PFSK-1 (cell line): Measurements from ENCODE around the gene DDO.

ENCODE experiments used
- FOXP2 ChIP-seq: optimal IDR thresholded peaks from 2 replicates; pipeline ENCODE3; 2011; ENCODE audit warnings: borderline replicate concordance, control low read depth, inconsistent platforms; ENCODE audit not compliant: insufficient read depth; ENCODE audit errors: extremely low read length, extremely low read depth
- POLR2AphosphoS5 ChIP-seq: IDR thresholded peaks from 2 replicates; pipeline ENCODE4 v1.6.1; 2012; ENCODE audit warnings: low read depth, mild to moderate bottlenecking, control low read depth, low read length, moderate library complexity
- REST ChIP-seq, 2 experiments: IDR thresholded peaks; 2 replicates each; pipeline versions ENCODE4 v1.6.1 to v1.8.0; 2011 to 2012; ENCODE audit warnings: low read depth in 2 of 2, low read length in 2 of 2, control low read depth in 1 of 2, inconsistent platforms in 1 of 2, mild to moderate bottlenecking in 1 of 2, moderate library complexity in 1 of 2; ENCODE audit not compliant: insufficient read depth in 1 of 2
- SIN3A ChIP-seq: IDR thresholded peaks from 2 replicates; pipeline ENCODE4 v1.6.1; 2012; ENCODE audit warnings: mild to moderate bottlenecking, low read length, moderate library complexity, borderline replicate concordance; ENCODE audit not compliant: insufficient read depth
- TAF1 ChIP-seq: IDR thresholded peaks from 2 replicates; pipeline ENCODE4 v1.6.1; 2012; ENCODE audit warnings: low read length, control low read depth, borderline replicate concordance; ENCODE audit not compliant: insufficient read depth

Gene DDO

GRCh38 chr6:110358553-110359160 is 56.7 kb downstream of the DDO start:
- no peak for TF ChIP-seq FOXP2
- no peak for TF ChIP-seq REST (IDR thresholded peaks at IDR 0.05; ENCODE audit: insufficient read depth in 1 of 2, low read depth in 2 of 2, low read length in 2 of 2)
- TF ChIP-seq TAF1 = no peak
- no peak for TF ChIP-seq SIN3A
- no peak for TF ChIP-seq POLR2AphosphoS5

DNA sequence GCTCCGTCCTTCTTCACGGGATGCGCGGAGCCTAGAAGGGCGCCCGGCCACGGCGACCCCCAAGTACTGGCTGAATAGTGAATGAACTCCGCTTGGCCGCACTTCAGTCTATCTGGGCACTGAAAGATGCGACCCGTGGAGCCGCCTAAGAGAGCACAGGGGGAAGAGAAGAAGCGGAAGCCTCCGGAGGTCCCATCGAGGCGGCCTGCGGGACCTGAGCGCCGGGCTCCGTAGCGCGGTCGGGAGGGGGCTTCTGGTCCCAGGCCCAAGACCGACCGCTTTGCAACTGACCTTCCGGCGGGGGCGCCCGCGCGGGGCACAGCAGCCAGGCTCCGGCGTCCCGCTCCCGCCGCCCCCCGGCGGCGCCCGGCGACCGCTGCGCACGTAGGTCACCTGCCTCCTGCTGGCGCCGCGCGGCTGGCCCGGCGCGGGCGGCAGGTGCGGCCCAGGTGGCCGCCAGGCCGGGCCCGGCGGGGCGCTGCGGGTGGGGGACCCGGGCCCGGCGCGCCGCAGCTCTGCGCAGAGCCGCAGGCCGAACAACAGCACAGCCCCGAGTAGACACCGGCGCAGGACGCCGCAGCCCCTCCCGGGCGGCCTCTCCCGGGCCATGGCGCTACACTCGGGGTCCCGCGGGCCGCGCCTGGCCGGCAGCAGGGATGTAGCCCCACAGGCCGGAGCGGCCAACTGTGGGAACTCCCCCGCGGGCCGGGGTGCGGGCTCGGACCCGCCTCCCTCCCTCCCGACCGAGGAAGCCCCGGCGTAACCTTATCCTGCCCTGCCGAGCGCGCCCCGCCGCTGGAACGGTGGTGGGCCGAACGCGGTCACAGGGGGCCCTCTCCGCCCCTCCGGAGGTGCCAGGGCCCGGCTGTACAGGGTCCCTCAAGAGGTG is 57.5 kb downstream of the DDO start, which contains the start of gene METTL24:
METTL24 (minus strand) TSS at position 686 of the 889 bp plus-strand sequence; CDS start at position 609, 77 bp downstream.
- TF ChIP-seq SIN3A = no peak
- TF ChIP-seq POLR2AphosphoS5 = no peak
- TF ChIP-seq FOXP2 = no peak

DNA sequence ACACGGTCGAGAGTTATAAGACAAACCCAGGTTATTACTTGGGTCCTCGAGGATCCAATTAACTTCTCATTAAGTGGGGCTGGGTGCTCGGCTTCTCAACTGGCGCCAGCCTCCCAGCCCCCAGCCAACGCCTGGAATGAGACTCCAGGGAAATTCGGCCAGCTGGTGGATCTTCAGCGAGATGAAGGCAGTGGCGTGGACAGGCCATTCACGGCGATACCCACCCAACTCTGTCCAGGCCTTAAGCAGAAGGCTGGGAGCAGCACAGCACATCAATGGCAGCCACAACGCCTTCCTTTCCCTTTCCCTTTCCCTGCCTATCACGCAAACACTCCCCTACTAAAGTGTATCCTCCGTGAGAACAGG is 58.1 kb downstream of the DDO start:
- TF ChIP-seq POLR2AphosphoS5 (no peak), SIN3A (no peak), TAF1 (no peak)

- TF ChIP-seq POLR2AphosphoS5 (no peak), REST (IDR thresholded peaks at IDR 0.05; ENCODE audit: insufficient read depth in 1 of 2, low read depth in 2 of 2, low read length in 2 of 2) (no peak), FOXP2 (no peak), SIN3A (no peak), TAF1 (no peak)
These were observed 58.6 kb downstream of the DDO start for GRCh38 chr6:110356778-110357177.

DNA sequence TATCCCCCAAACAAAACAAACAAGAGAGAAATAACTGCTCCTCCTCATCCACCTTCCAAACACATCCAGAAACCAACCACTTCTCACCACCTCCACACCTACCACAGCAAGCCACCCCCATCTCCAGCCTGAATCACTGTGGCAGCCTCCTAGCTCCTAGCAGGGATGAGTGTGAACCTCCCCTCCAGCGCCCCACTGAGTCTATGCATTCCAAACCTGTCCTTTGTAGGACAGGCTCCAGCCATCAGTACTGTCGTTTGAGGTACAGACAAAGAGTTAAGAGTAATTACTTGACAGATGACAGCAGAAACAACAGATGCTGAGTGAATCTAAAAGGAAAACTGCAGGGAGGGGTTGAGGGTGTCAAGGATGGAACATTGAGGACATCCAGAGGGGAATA is 59.6 kb downstream of the DDO start:
- TF ChIP-seq FOXP2 = no peak
- TF ChIP-seq TAF1 = no peak
- no peak for TF ChIP-seq REST (IDR thresholded peaks at IDR 0.05; ENCODE audit: insufficient read depth in 1 of 2, low read depth in 2 of 2, low read length in 2 of 2)
- TF ChIP-seq SIN3A = no peak
- no peak for TF ChIP-seq POLR2AphosphoS5

DNA sequence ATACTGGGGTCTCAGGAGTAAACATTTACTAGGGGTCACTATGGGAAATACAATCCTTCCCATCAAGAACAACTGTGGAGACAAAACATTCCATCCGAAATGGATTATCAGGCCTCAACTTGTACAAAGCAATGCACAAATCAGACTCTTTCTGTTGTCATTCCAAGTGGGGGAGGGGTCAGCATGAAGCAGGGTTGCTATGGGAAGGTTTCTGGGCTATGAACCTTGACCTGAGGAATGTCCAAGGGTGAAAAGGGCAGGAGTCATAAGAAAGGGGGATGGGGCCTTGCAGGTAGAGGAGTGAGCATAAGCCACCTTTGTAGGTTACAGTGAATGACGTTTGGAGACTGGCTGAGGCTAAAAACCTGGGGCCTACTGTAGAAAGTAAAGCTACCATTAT is 60.4 kb downstream of the DDO start:
- no peak for TF ChIP-seq REST (IDR thresholded peaks at IDR 0.05; ENCODE audit: insufficient read depth in 1 of 2, low read depth in 2 of 2, low read length in 2 of 2)
- TF ChIP-seq FOXP2 = no peak
- no peak for TF ChIP-seq POLR2AphosphoS5
- TF ChIP-seq TAF1 = no peak
- TF ChIP-seq SIN3A = no peak
